GM12874 (cell line): ENCODE measurements around the gene AQP6.

Source experiments
- CTCF ChIP-seq: IDR thresholded peaks from 2 replicates; pipeline ENCODE4 v1.5.1; 2011; ENCODE audit warnings: low read depth, mild to moderate bottlenecking, control low read depth, low read length, moderate library complexity; ENCODE audit not compliant: insufficient read depth

AQP6 gene

GRCh38 chr12:49954863-49955830 lies 17.6 kb upstream of the AQP6 start:
- no peak for TF ChIP-seq CTCF

GRCh38 chr12:49955899-49956662 lies 16.7 kb upstream of the AQP6 start:
- no peak for TF ChIP-seq CTCF

GRCh38 chr12:49956663-49957569 lies 15.8 kb upstream of the AQP6 start:
- TF ChIP-seq CTCF, result no peak

- TF ChIP-seq CTCF, result no peak
These were observed 15.2 kb upstream of the AQP6 start for GRCh38 chr12:49957570-49957967.

GRCh38 chr12:49959685-49960473 lies 12.9 kb upstream of the AQP6 start:
- TF ChIP-seq CTCF, result no peak

GRCh38 chr12:49960474-49961110 lies 12.2 kb upstream of the AQP6 start:
- TF ChIP-seq CTCF, result no peak
